Motor neuron (in vitro differentiated cells): ENCODE data around the gene VPS26B. TPM values are rescaled to one million over a fixed set of nuclear protein-coding genes. Genes with fewer than 3 reads are reported as not detected.

Source experiments
- ATAC-seq, 8 experiments: fragments of 200-7000 bp; cut with Tn5 transposase; replicated peaks in 6 of 8; 2 replicates each; pipeline ENCODE4 v1.8.0; 2021; ENCODE audit warnings: mild to moderate bottlenecking in 8 of 8, moderate library complexity in 8 of 8
- H3K27ac ChIP-seq, 2 donors: fragments of 250-450 bp; sonication (Bioruptor Pico); 2 replicates each; pipeline ENCODE4 v1.9.0; 2021; ENCODE audit warnings: antibody characterized with exemption in 2 of 2, mild to moderate bottlenecking in 2 of 2, moderate library complexity in 1 of 2
- H3K4me1 ChIP-seq, 2 donors: fragments of 250-450 bp; sonication (Bioruptor Pico); replicated peaks in 1 of 2; 2 replicates each; pipeline ENCODE4 v1.6.1; 2021; ENCODE audit warnings: antibody characterized with exemption in 2 of 2, mild to moderate bottlenecking in 2 of 2, moderate library complexity in 1 of 2
- H3K4me3 ChIP-seq, 5 donors: fragments of 250-450 bp; sonication (Bioruptor Pico); 2 replicates each; pipeline ENCODE4 v1.9.0; 2021; ENCODE audit warnings: antibody characterized with exemption in 5 of 5, mild to moderate bottlenecking in 5 of 5, moderate library complexity in 4 of 5
- WGBS, 10 experiments: fragments of 450-650 bp; shearing (Covaris generic); methylation state at CpG; one replicate each; pipeline ENCODE4 v1.0.0; 2022; 5-methylcytosine and 5-hydroxymethylcytosine counted together
- in situ Hi-C, 9 experiments: fragments of 400-800 bp; cut with MboI; loops; one replicate each; pipeline ENCODE4 v1.15.0; 2021; ENCODE audit warnings: low sequenced_read_pairs in 9 of 9, low pct_unique_long_range_greater_than_20kb in 2 of 9; ENCODE audit not compliant: unreplicated experiment in 9 of 9
- total RNA-seq, 8 experiments: library from RNA; unstranded; fragments of 300-600 nt; gene quantifications; 2 replicates each; pipeline versions ENCODE4 v1.2.3 to v1.2.4, GENCODE V29; 2022

The VPS26B gene
- total RNA-seq, 8 experiments from 2014 or later = 22.3 to 46.0 (median 37.0) TPM

DNA sequence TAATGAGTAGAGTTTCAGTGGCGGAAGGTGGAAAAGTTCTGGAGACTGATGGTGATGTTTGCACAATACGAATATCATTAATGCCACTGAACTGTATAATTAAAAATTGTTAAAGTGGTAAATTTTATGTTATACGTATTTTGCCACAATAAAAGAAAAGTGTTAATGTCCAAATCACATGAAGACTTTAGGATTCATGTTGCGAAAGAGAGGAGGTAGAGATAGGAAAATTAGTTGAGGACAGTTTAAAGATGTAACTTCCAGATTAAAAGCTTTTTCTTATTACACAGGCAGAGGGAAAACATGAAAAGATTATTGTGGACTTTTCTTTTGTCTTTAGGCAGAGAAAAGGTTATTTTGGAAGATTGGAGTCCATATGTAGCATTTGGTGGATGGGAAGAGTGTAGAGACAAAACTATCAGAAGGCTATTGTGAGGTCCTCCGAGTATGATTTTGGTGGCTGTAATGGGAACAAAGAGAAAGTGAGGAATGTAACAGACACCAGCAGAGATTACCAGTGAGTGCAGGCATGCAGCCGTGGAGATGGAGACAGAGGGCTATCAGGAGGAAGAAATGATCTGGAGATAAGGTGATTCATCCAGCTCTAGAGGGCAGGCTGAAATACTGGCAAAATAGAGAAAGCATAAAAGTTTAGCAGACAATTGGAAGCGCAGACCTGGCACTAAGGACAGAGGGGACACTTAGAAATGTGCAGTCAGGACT is 12.5 kb downstream of the VPS26B start:
- no peaks in the 10 kb centered on the region for H3K4me1 ChIP-seq
- in situ Hi-C loops = loop anchor here in 1 of 9 experiments (25.0 kb wide), 1 partner anchor 300 kb away; no protein-coding TSS in a partner anchor
- no peak for ATAC-seq
- no peak overlapping the region for H3K27ac ChIP-seq
- no peak overlapping the region for H3K4me3 ChIP-seq
- 83 to 100% (median 90%) methylated on average over 4 to 7 of the region's 7 CpGs for WGBS, 10 experiments

DNA sequence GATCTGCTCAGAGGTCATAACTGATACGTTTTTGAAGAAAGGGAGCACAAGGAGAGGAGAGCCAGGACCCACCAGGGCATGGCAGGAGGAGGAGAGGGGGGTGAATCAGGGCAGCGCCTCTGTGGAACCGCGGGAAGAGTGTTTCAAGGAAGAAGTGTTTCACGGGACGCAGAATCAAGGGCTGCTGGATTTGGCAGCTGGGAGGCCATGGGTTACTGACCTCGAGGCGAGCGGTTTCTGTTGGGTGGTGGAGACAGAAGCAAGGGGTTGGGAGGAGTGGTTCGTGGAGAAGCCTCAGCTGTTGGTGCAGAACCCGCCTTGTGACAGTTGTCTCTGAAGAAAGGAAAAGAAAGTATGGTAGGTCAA is 13.1 kb downstream of the VPS26B start:
- ATAC-seq = no peak
- H3K4me3 ChIP-seq = no peak overlapping the region
- 80 to 93% (median 83%) methylated on average over 1 to 11 of the region's 11 CpGs; no CpG with 5 or more reads in 2 of the 10 experiments for WGBS, 10 experiments
- in situ Hi-C loops = loop anchor here in 1 of 9 experiments (25.0 kb wide), 1 partner anchor 300 kb away; no protein-coding TSS in a partner anchor
- H3K27ac ChIP-seq = no peak overlapping the region
- H3K4me1 ChIP-seq = no peaks in the 10 kb centered on the region

DNA sequence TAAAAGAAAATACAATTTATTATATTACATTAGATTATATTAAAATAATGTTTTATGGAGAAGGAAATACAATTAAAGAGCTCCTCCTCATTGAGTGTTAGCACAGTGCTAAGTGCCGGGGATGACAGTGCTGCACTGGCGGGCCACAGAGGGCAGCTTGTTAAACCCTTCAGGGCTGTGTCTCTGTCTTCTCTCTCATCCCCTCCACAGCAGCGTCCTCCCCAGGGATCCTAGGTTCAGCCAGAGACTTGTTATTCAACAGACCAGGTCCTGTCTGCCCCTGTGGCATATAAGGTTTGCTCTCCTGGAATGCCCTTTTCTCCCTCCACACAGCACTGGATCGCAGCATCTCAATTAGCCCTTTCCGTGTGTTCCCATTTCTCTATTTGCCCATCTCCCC is 14.5 kb downstream of the VPS26B start:
- Histone ChIP-seq H3K4me1 (no peaks in the 10 kb centered on the region), H3K27ac (no peak overlapping the region), H3K4me3 (no peak overlapping the region)
- 67 to 100% (median 97%) methylated on average over 1 to 4 of the region's 5 CpGs; no CpG with 5 or more reads in 2 of the 10 experiments for WGBS, 10 experiments
- in situ Hi-C loops = loop anchor here in 1 of 9 experiments (25.0 kb wide), 1 partner anchor 302 kb away; no protein-coding TSS in a partner anchor
- ATAC-seq = no peak

DNA sequence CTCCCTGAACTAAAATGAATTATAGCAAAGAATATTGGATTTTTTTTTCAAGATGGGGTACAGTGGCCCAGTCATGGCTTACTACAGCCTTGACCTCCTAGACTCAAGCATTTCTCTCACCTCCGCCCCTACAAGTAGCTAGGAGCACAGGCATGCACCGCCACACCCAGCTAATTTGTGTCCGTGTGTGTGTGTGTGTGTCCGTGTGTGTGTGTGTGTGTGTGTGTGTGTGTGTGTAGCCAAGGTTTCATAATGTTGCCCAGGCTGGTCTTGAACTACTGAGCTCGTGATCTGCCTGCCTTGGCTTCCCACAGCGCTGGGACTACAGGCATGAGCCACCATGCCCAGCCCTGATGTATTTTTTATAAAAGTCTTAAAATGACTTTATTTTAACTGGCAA is 16.1 kb downstream of the VPS26B start:
- ATAC-seq = no peak
- in situ Hi-C loops = loop anchor here in 1 of 9 experiments (25.0 kb wide), 1 partner anchor 303 kb away; no protein-coding TSS in a partner anchor

DNA sequence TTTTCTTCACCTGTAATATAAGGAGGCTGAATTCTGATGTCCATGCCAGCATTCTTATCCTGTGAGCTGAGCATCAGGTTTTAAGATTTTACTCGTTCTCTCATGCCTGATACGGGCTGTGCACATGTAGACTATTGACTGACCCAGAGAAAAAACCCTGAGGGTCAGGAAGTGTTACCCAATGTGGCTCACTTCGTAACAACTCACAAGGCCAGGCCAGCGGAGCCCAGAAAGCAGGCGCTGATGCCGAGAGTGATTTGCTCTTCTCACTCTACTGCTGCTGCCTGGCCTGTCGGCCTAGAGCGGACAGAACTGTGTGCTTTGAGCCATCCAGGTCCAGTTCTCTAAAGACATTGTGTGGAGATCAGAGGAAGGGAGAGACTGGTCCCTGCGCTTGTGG is 17.9 kb downstream of the VPS26B start:
- no peaks in the 10 kb centered on the region for H3K4me1 ChIP-seq
- WGBS, 10 experiments = 78 to 100% (median 89%) methylated on average over 1 to 9 of the region's 9 CpGs; no CpG with 5 or more reads in 5 of the 10 experiments
- H3K4me3 ChIP-seq = no peak overlapping the region
- H3K27ac ChIP-seq = no peak overlapping the region
- ATAC-seq = no peak
- in situ Hi-C loops = loop anchor here in 1 of 9 experiments (25.0 kb wide), 1 partner anchor 305 kb away; no protein-coding TSS in a partner anchor

More for the DNA sequence above, 16.1 kb downstream of the VPS26B start:
- 0 to 100% (median 56%) methylated on average over 1 to 3 of the region's 6 CpGs; no CpG with 5 or more reads in 4 of the 10 experiments for WGBS, 10 experiments
- Histone ChIP-seq H3K4me1 (no peaks in the 10 kb centered on the region), H3K27ac (no peak overlapping the region), H3K4me3 (no peak overlapping the region)

DNA sequence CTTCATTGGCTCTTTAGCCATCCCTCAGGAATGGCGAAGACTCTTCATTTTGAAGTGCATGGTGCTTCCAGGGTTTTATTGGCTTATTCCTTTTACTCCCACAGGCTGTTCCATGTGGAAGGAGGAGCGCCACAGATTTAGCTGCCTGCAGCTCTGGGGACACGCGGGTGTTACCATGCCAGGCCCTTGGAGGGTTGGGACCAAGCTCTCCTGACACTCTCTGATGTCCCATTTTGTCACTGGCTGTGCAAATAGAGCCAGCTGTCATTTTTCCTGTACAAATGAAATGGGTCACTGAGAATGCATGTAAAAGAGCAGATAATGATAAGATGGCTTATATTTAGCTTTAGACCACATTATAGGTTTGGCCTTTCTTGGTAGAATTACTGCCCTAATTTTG is 19.4 kb downstream of the VPS26B start:
- H3K27ac ChIP-seq = no peak overlapping the region
- WGBS, 10 experiments = 79 to 100% (median 100%) methylated on average over 1 to 4 of the region's 4 CpGs; no CpG with 5 or more reads in 5 of the 10 experiments
- ATAC-seq = no peak
- H3K4me1 ChIP-seq = no peaks in the 10 kb centered on the region
- no peak overlapping the region for H3K4me3 ChIP-seq
- in situ Hi-C loops = loop anchor here in 1 of 9 experiments (25.0 kb wide), 1 partner anchor 307 kb away; no protein-coding TSS in a partner anchor

DNA sequence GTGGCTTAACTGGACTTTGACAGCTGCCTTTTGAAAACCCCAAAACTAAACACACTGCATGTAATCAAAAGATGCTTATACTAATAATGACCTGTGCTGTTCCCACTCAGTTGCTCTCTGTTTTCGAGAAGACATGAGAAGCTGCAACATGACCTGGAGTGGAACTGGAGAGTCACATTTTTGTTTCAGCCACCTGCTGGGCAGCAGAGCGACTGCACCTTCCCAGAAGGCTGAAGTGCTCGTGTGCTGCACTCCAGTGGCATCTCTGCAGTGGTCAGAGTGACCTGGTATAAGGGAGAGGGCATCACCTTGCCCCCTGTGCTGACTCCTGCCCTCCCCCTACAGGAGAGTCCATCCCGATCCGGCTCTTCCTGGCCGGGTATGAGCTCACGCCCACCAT is 20.1 kb downstream of the VPS26B start:
- Histone ChIP-seq H3K4me1 (no peaks in the 10 kb centered on the region), H3K4me3 (no peak overlapping the region), H3K27ac (no peak overlapping the region)
- in situ Hi-C loops = loop anchor here in 1 of 9 experiments (25.0 kb wide), 1 partner anchor 307 kb away; no protein-coding TSS in a partner anchor
- WGBS, 10 experiments = 50 to 76% (median 64%) methylated on average over 1 to 7 of the region's 7 CpGs; no CpG with 5 or more reads in 4 of the 10 experiments
- peak in 7 of 8 experiments; percentile 14 to 82 (median 45) for ATAC-seq

DNA sequence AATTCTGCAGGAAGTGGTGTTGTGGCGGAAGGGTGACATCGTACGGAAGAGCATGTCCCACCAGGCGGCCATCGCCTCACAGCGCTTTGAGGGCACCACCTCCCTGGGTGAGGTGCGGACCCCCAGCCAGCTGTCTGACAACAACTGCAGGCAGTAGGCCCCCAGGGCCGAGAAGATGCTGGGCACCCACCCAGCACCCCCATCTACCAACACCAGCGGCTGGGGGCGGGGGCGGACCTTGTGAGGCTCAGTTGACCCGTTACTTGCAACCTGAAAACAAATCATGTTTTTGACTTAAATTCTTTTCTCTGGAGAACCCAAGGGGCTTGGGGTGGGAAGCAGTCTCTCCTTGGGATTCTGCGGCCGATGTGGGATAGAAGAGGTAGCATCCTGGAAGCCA is 21.0 kb downstream of the VPS26B start:
- Histone ChIP-seq H3K4me1 (no peaks in the 10 kb centered on the region), H3K27ac (no peak overlapping the region), H3K4me3 (no peak overlapping the region)
- WGBS, 10 experiments = 87 to 100% (median 96%) methylated on average over 3 to 4 of the region's 14 CpGs; no CpG with 5 or more reads in 7 of the 10 experiments
- no peak for ATAC-seq
- in situ Hi-C loops = loop anchor here in 1 of 9 experiments (25.0 kb wide), 1 partner anchor 308 kb away; no protein-coding TSS in a partner anchor

DNA sequence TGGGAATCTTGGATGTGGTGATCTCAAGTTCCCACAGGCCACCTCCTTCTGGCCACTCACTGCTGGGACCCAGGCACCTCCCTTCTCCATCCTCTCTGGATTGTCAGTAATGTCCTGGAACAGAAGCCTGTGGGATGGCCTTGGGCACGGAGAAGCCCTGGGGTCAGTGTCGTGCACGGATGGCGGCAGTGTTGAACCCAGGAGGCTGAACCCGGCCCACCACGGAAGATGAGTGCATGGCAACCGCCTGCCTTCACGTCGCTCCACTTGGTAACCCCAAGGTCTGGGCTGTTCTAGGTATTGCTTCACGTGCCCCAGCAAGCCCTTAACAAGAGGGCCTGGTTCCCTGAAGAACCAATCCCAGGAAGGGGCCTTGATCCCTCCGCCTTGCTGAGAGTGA is 21.6 kb downstream of the VPS26B start:
- Histone ChIP-seq H3K4me3 (no peak overlapping the region), H3K4me1 (no peaks in the 10 kb centered on the region), H3K27ac (no peak overlapping the region)
- in situ Hi-C loops = loop anchor here in 1 of 9 experiments (25.0 kb wide), 1 partner anchor 309 kb away; no protein-coding TSS in a partner anchor
- no peak for ATAC-seq
- WGBS, 10 experiments = 60 to 100% (median 80%) methylated on average over 1 to 7 of the region's 11 CpGs; no CpG with 5 or more reads in 5 of the 10 experiments

DNA sequence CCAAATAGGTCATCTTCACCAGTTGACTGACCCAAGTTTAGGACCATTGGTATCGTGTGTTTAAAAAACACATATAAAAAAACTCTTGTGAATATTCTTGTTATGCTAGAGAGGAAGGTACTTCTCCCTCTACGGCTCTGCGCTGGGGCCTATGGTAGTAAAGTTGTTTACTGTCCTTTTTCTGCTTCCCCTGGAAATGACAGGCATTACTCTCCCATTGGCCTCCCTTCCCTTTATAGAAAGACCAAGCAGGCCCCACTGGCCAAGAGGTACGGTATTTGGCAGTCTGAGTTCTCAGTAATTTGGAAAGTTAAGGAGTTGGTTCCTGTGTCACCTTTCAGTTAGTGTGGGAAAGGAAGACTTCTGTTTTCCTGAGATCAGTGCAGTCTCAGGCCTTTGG is 22.2 kb downstream of the VPS26B start:
- WGBS, 10 experiments = 60 to 100% (median 95%) methylated on average over 1 to 4 of the region's 4 CpGs; no CpG with 5 or more reads in 2 of the 10 experiments
- in situ Hi-C loops = loop anchor here in 1 of 9 experiments (25.0 kb wide), 1 partner anchor 309 kb away; no protein-coding TSS in a partner anchor
- Histone ChIP-seq H3K4me1 (peaks cover under 1 to 3% of the 10 kb centered on the region in 2 donors), H3K27ac (no peak overlapping the region), H3K4me3 (no peak overlapping the region)
- ATAC-seq = no peak

DNA sequence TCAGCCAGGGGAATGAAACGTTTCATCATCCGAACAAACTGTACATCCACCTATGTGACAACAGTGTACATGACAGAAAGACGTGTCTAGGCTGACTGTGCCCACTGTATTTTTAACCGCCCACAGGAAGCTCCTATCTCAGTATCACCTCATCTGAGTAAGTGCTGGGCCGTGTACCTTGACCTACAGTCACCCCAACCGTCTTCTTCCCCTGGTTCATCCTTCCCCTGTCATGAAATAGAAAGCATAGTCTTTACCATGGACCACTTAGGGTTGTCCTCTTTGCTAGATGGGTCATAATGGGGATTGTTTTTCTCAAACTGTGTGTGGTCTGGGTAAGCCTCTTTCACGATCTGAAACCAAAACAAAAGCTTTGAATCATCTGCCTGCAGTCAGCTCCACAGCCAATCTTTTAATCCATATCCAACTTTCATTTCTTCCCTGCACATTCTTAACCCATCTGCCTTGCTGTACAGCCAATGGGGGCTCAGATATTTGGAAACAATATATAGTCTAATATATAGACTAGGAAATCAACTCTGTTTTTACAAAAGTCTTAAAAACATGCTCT is 24.5 kb downstream of the VPS26B start:
- no peak for ATAC-seq
- Histone ChIP-seq H3K4me3 (no peak overlapping the region), H3K4me1 (peaks cover 7 to 10% of the 10 kb centered on the region in 2 donors), H3K27ac (no peak overlapping the region)
- in situ Hi-C loops = loop anchor here in 1 of 9 experiments (25.0 kb wide), 1 partner anchor 312 kb away; no protein-coding TSS in a partner anchor
- WGBS, 10 experiments = 0 to 95% (median 80%) methylated on average over 1 to 4 of the region's 7 CpGs; no CpG with 5 or more reads in 3 of the 10 experiments

DNA sequence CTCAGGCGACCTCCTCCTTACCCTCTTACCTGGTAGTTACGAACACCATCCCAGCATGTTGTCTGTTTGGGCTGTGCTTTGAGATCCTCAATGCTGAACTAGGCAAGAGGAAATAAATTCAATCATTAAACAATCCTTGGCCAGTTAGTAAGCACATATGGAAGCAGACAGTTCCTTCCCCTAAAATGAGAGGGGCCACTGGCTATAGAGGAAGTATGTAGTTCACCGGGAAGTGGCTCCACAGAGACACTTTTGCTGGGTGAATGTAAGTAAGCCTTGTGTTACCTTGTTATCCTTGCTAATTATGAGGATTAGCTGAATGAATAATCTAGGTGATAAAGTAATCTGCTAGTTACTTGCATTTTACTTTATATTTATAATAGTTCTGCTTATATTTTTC is 25.8 kb downstream of the VPS26B start:
- in situ Hi-C loops = no loop called here
- WGBS, 10 experiments = 94 to 100% (median 100%) methylated on average over 1 to 3 of the region's 3 CpGs; no CpG with 5 or more reads in 1 of the 10 experiments
- Histone ChIP-seq H3K4me1 (peaks cover 7 to 17% of the 10 kb centered on the region in 2 donors), H3K4me3 (no peak overlapping the region), H3K27ac (no peak overlapping the region)
- no peak for ATAC-seq

DNA sequence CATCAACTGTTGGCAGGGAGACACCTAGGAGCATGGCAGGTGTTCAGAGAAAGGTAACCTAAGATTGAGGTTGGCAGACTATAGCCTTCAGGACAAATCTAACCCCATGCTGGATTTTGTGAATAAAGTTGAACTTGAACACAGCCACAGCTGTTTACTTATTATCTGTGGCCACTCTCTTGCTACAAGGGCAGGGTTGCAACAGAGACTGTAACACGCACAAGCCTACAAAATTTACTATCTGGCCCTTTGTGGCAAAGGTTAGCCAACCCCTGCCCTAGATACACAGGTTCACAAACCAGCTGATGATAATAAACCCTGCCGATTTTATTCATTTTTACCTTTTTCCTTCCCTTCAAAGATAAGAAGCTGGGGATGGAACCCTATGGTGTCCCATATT is 26.2 kb downstream of the VPS26B start:
- H3K27ac ChIP-seq = no peak overlapping the region
- no peak overlapping the region for H3K4me3 ChIP-seq
- in situ Hi-C loops = no loop called here
- peaks cover 7 to 17% of the 10 kb centered on the region in 2 donors for H3K4me1 ChIP-seq
- no peak for ATAC-seq
- WGBS, 10 experiments = 75 to 100% (median 87%) methylated on average over 1 to 2 of the region's 2 CpGs; no CpG with 5 or more reads in 2 of the 10 experiments
